EH (cell line): ENCODE data around the gene AGPAT3.

Experiments
- DNase-seq: peaks from one replicate; pipeline ENCODE4 v3.0.0-alpha.2; 2015; ENCODE audit warnings: low read depth

The AGPAT3 gene

DNA sequence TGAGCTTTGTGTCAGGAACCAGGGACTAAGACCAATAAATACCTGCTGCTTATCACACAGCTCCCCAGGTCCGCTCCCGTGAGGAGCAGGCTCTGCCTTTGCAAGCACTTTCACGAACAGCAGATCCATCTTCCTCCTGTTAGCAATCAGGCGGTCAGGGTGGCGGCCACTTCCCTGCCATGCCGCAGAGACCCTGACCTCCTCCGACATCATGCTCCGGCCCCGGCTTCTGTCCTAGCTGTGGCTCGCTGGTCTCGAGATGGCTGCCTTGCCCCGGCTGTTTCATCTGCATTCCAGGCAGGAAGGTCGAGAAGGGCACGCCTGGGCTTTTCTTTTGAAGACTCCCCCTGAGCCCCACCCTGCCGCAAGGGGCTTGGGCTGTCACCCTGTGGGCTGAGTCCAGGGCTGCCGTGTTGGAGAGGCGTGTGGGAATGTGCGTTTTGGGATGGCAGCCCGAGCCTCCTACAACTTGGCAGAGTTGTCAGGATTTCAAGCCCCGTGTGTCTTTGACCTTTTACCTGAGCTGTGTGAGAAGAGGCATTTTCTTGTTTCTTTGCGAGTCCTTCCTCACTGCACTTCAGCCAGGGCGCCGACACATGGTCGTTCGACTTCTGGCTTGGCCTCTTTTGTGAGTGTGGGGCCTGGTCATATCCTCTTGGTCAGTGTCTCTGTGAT is 59.5 kb downstream of the AGPAT3 start:
- no peak for DNase-seq

GRCh38 chr21:43925096-43925481 is 60.1 kb downstream of the AGPAT3 start:
- DNase-seq = no peak

- DNase-seq = no peak
Observed at GRCh38 chr21:43925609-43926008, 60.6 kb downstream of the AGPAT3 start.

GRCh38 chr21:43926196-43926595 is 61.2 kb downstream of the AGPAT3 start:
- no peak for DNase-seq

DNA sequence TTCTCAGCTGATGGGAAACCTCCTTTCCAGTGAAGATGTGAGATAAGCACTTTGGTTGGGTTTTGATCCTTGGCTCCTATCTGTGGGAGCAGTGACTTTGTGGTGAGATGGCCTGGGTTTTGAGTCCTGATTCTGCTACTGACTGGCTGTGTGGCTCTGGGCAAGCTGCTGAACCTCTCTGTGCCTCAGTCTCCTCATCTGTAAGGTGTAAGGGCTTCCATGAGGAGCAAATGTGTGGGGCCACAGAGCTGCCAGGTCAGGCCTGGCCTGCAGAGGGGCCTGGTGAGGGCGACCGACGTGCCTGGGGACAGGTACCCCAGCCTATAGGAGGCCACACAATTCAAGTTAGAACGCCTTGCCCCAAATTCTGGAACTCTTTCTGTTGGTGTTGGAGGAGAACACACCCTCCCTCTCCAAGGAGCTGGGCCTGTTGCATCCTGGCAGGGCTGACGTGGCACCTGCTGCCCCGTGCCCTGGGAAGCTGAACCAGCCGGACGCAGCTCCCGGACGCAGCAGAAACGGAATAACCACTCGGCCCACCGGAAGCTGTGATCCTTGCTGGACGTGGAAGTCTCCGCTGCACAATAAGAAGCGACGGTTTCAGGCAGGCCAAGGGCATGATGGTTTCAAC is 62.7 kb downstream of the AGPAT3 start:
- no peak for DNase-seq

DNA sequence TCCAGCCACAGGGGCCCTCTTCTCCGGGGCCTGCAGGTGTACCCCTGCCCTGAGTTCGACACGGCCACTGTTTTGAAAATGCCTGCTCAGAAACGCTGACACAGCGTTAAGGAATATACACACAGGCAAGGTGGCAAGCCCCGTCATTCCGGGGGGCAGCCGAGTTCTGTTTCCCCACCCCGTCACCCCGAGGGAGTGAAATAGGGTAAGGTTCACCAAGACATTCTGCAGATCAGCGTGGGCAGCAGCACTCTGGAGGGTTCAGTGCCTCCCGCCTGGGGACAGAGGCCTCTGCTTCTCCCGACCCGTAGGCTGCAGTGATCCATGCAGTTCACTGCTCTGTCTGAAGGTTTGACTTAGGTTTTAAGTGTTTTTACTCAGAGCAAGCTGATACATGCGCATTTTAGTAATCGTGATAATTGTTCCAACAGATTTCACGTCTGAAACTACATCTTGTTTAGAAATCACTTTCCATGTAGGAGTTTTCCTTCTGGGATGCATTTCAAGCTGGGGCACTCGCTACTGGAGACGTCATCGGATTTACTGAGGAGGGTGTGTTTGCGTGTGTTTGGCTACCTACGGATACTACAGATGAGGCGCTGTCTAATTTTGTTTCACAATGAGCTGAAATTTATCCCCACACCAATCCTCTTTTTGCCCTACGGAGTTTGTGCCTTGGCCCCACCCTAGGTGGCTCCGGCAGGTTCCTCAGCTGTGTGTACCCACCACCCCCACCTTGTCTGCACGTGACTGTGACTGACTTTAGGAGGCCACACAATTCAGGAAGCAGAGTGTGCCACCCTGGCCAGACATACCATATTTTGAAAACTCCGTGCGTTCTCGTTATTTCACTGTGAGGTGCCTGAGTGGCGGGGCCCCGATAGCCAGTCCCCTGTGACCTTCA is 63.5 kb downstream of the AGPAT3 start:
- DNase-seq = no peak

DNA sequence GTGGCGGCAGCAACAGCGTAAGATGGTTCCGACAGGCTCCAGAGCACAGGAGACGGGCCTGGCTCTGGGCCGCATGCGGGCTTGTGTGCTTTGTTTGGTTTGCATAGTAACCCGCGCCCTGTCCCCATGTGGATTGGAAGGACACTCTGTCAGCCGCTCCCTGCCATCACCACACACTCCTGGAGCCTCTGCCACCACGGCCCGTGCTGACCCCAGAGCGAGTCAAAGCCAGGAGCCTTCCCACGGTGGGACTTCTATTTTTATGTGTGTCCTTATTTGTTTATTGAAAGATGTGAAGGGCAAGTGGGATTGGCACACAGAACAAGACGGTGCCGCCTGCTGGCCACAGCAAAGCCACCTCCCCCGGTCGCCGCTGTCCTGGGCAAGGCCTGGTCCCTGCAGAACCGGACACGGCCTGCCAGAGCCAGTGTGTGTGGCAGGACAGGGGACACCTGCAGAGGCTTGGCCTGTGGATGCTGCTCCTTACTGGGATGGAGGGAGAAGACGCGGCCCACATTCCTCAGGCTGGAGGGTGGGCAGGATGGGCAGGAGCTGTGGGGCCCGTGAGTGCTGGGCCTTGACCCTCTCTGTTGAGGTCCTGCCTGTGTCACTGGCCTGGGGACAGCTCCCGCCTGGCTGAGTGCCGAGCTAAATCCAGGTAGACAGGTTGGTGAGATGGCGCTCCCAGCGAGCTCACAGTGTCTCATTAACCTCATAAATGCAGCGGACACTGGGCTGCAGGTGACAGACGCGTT is 64.4 kb downstream of the AGPAT3 start:
- no peak for DNase-seq

- DNase-seq = no peak
Observed at GRCh38 chr21:43930074-43930847, 65.2 kb downstream of the AGPAT3 start.

- no peak for DNase-seq
Observed at GRCh38 chr21:43930848-43931375, 65.9 kb downstream of the AGPAT3 start.

DNA sequence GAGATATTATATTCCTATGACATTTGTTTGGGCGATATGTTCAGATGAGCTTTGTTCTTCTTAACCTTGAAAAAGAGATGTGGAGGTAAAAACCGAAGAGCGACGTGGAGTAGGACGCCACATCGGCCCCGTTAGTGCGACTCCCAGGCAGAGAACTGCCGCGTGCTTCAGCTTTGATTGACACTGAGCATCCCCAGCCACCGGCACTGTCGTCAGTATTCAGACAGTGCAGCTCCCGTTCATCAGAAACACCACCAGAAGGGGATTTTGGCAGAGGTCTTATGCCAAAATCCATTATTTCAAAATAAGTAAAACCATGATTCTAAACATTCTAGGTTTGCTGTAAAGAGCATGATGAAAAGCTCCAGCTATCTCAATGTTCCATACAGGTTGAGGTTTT is 66.5 kb downstream of the AGPAT3 start:
- no peak for DNase-seq

- DNase-seq = no peak
Observed at GRCh38 chr21:43932005-43932404, 67.0 kb downstream of the AGPAT3 start.

DNA sequence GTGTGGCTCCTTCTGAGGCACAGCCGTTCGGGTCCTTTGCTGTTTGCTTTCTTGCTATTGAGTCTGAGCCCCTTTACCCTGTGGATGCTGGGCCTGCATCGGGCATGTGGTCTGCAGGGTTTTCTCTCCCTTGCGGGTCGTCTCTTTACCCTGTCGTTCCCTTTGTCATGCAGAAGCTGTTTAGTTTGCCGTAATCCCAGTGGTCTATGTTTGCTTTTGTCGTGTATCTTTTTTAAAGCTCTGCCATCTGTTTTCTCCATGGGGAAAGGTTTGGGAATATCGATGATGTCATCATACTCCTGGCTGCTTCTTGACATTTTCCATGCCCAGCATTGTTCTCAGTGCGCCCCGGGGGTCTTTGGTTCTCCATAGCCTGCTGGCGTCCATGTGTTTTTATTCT is 68.2 kb downstream of the AGPAT3 start:
- no peak for DNase-seq

DNA sequence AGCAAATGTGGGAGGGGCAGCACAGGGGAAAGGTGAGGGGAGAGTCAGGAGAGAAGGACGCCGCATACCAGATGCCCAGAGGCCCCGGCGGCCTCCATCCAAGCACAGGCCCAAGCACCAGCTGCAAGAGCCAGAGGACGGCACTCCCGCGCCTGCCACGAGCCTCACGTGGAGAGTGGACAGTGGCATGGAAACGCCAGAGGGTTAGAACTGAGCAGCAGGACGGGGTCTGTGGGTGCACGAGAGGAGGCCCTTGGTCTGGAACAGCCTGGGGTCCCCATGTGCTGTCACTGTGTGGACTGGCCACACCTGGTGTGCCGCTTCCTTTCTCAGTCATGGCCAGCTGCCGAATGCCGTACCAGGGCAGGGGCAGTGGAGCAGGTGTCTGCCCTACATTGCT is 68.7 kb downstream of the AGPAT3 start:
- DNase-seq = no peak

DNA sequence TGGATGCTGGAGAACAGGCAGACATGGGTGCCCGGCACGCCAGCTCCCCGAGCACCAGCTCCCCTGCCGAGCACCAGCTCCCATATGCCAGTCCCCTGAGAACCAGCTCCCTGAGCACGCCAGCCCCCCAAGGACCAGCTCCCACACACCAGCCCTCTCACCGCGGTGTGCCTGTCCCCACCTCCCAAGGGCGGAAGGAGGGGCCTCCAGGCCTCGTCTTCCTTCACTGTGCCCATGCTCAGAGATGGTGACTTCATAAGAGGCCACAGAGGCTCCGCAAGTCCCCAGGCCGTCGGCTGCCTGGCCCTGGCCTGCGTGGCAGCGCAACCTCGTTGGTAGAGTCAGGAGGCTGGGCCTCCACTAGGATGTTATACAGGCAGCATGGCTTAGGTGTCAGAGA is 69.1 kb downstream of the AGPAT3 start:
- no peak for DNase-seq

GRCh38 chr21:43934716-43935705 is 70.0 kb downstream of the AGPAT3 start:
- DNase-seq = no peak

DNA sequence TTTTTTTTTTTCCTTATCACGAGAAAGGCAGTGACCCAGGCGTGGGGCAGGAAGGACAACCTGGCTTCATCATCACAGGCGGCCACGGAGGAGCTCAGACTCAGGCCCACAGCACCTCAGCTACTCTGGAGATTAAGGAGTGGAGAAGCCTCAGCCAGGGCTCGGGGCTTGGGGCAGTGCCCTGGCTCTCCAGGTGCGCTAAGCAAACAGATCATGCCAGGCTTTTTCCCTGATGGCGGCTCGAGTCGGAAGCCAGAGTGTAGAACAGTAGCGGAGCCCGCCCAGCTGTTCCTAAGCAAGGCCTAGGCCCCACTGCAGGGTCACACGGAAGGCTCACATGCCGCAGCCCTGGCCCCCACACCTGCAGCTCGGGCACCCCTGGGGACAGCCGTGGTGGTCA is 70.7 kb downstream of the AGPAT3 start:
- no peak for DNase-seq

DNA sequence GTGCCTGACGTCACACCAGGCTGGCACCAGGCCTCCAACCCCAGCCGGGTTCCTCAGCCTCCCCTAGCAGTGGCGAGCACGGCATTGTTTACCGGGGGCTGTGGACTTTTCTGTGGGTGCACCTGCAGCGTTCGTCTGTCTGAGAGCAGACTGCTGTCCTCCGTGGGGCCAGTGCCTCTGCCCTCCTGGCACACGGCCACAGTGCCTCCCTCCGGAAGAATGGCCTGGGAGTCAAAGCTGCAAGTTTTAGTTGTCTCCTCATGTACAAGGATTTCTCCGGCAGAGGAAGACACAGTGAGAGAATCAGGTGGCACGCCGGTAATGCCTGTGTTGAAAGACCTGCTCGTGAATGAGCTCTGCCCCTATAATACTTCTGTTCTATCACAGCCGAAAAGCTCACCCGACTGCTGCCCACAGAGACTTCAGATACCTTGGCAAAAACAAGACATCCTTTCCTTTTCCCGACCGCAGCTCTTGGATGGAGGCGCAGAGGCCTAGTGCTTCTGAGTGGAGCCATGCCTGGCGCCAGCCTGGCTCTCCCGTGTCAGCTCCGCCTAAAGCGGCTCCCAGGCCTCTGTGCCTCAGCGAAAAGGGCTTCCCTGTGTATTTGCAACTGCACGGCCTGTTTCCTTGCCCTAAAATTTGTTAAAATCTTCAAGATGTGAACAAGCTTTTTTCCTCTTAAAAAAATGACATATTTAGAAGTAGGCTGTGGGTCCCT is 71.4 kb downstream of the AGPAT3 start:
- no peak for DNase-seq

DNA sequence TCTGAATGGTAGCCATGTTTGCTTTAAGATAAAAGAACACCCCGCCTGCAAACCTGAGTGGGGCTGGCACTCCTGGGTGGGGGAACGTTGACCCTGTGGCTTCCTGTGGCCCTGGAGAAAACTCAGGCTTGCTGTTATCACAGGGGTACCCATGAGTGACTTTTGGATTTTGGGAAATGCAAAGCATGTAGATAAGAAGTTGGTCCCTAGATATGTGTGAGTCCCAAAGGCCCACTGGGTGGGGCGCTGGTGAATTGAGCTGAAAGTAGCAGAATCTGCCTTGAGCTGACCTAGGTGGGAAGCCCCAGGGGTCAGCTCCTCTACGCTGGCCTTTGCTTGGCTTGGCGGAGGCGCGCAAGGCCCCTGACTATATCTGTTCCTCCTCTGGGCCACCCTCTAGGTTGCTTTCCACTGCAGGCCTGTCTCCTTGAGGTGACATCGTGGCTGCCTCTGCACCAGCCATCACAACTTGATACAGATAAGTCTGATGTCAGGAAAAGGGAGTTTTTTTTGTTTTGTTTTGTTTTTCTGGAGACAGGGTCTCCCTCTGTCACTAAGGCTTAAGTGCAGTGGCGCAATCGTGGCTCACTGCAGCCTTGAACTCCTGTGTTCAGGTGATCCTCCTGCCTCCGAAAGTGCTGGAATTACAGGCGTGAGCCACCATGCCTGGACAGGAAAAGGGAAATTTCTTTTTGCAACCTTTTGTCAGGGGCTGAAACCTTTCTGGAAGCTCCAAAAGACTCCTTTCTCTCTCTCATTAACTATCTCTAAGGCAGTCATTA is 72.2 kb downstream of the AGPAT3 start:
- DNase-seq = no peak

GRCh38 chr21:43937891-43938309 is 72.9 kb downstream of the AGPAT3 start:
- no peak for DNase-seq
